ENCODE data around the gene IL36G. TPM values are rescaled to one million over a fixed set of nuclear protein-coding genes. Genes with fewer than 3 reads are reported as not detected.

IL36G gene
- polyA plus RNA-seq, 1 donor (not counting 4 experiments of a cell fraction or from before 2014, with no cell fraction given) = 20.2 TPM

DNA sequence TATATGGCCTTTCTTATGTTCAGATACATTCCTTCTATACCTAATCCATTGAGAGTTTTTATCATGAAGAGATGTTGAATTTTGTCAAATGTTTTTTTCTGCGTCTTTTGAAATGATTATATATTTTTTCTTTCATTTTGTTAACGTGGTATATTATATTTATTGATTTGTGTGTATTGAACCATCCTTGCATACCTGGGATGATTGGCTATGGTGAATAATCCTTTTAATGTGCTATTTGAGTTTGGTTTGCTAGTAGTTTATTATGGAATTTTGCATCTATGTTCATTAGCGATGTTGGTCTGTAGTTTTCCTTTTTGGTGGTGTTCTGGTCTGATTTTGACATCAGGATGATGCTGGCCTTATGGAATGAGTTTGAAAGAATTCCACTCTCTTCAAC lies 11.8 kb downstream of the IL36G start:
- FAIRE-seq (no peak), DNase-seq (ENCODE audit: low read depth, low spot score) (no peak)
- peaks cover 0 to 1% of the 10 kb centered on the region in 2 experiments for H3K36me3 ChIP-seq (ENCODE audit: control insufficient read depth in 2 of 2, extremely low read depth in 1 of 2, insufficient read depth in 2 of 2, low read length in 2 of 2)
- H3K9ac ChIP-seq (ENCODE audit: control insufficient read depth, extremely low read depth, insufficient read depth, low read length) = no peak overlapping the region
- H3K4me2 ChIP-seq (ENCODE audit: control insufficient read depth, extremely low read depth, insufficient read depth, low read depth, low read length) = no peak overlapping the region
- no peaks in the 10 kb centered on the region for H3K9me1 ChIP-seq (ENCODE audit: control insufficient read depth, extremely low read depth, insufficient read depth, low read length)
- dilution Hi-C loops (cut with MboI; ENCODE audit: extremely low pct_ligation_motif_present, low sequenced_read_pairs) = no loop called here
- no peaks in the 10 kb centered on the region for H3K4me1 ChIP-seq (ENCODE audit: control insufficient read depth, extremely low read depth, insufficient read depth, low read length)
- no peak overlapping the region for H3K27ac ChIP-seq (ENCODE audit: control insufficient read depth, insufficient read depth, low read length)
- no peaks in the 10 kb centered on the region for H3K27me3 ChIP-seq (ENCODE audit: control insufficient read depth, extremely low read depth, insufficient read depth, low read length)
- H2AFZ ChIP-seq (ENCODE audit: control insufficient read depth, low read length) = no peak overlapping the region
- H3K9me3 ChIP-seq (ENCODE audit: control insufficient read depth, low read depth, low read length) = peaks cover 4% of the 10 kb centered on the region
- H4K20me1 ChIP-seq (ENCODE audit: control insufficient read depth, extremely low read depth, insufficient read depth, low read length) = no peaks in the 10 kb centered on the region
- no peak overlapping the region for H3K4me3 ChIP-seq (ENCODE audit: control insufficient read depth in 2 of 3, extremely low read depth in 1 of 3, insufficient read depth in 2 of 3, low read depth in 1 of 3, low read length in 3 of 3)
- TF ChIP-seq, protein P1, sequence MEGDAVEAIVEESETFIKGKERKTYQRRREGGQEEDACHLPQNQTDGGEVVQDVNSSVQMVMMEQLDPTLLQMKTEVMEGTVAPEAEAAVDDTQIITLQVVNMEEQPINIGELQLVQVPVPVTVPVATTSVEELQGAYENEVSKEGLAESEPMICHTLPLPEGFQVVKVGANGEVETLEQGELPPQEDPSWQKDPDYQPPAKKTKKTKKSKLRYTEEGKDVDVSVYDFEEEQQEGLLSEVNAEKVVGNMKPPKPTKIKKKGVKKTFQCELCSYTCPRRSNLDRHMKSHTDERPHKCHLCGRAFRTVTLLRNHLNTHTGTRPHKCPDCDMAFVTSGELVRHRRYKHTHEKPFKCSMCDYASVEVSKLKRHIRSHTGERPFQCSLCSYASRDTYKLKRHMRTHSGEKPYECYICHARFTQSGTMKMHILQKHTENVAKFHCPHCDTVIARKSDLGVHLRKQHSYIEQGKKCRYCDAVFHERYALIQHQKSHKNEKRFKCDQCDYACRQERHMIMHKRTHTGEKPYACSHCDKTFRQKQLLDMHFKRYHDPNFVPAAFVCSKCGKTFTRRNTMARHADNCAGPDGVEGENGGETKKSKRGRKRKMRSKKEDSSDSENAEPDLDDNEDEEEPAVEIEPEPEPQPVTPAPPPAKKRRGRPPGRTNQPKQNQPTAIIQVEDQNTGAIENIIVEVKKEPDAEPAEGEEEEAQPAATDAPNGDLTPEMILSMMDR (optimal IDR thresholded peaks at IDR 0.05 in 1 of 3, IDR thresholded peaks at IDR 0.05 in 1 of 3, conservative IDR thresholded peaks at IDR 0.05 in 1 of 3; ENCODE audit: extremely low read depth in 1 of 3, insufficient read depth in 2 of 3, low read length in 3 of 3) = no peak
- no peak for TF ChIP-seq EZH2 (IDR thresholded peaks at IDR 0.05; ENCODE audit: low read length)
- no peaks in the 10 kb centered on the region for H3K79me2 ChIP-seq (ENCODE audit: control insufficient read depth, insufficient read depth, low read length)

DNA sequence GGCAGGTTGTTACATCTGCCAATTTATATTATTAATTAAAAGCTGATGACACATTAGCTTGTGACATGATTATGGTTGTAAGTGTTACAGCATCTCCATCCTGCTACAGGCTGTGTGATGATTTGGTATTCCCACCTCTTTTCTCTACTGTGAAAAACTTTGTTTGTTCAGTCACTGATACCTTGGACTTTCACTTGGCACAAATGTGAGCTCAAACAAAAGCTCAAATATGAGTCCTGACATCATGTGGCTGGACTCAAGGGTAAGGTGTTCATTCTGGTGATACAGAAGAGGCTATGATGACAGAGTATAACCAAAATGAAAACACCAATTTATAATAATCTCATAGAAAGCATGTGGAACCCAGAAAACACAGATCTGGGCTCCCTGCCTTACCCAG lies 16.0 kb downstream of the IL36G start:
- no peaks in the 10 kb centered on the region for H3K4me1 ChIP-seq (ENCODE audit: control insufficient read depth, extremely low read depth, insufficient read depth, low read length)
- H3K27ac ChIP-seq (ENCODE audit: control insufficient read depth, insufficient read depth, low read length) = no peak overlapping the region
- H3K4me3 ChIP-seq (ENCODE audit: control insufficient read depth in 2 of 3, extremely low read depth in 1 of 3, insufficient read depth in 2 of 3, low read depth in 1 of 3, low read length in 3 of 3) = no peak overlapping the region
- DNase-seq (ENCODE audit: low read depth, low spot score) (no peak), FAIRE-seq (no peak)
- H3K27me3 ChIP-seq (ENCODE audit: control insufficient read depth, extremely low read depth, insufficient read depth, low read length) = no peaks in the 10 kb centered on the region
- no peaks in the 10 kb centered on the region for H4K20me1 ChIP-seq (ENCODE audit: control insufficient read depth, extremely low read depth, insufficient read depth, low read length)
- H3K9me1 ChIP-seq (ENCODE audit: control insufficient read depth, extremely low read depth, insufficient read depth, low read length) = no peaks in the 10 kb centered on the region
- dilution Hi-C loops (cut with MboI; ENCODE audit: extremely low pct_ligation_motif_present, low sequenced_read_pairs) = no loop called here
- H3K79me2 ChIP-seq (ENCODE audit: control insufficient read depth, insufficient read depth, low read length) = no peaks in the 10 kb centered on the region
- no peak for TF ChIP-seq EZH2 (IDR thresholded peaks at IDR 0.05; ENCODE audit: low read length)
- TF ChIP-seq, protein P1 (optimal IDR thresholded peaks at IDR 0.05 in 1 of 3, IDR thresholded peaks at IDR 0.05 in 1 of 3, conservative IDR thresholded peaks at IDR 0.05 in 1 of 3; ENCODE audit: extremely low read depth in 1 of 3, insufficient read depth in 2 of 3, low read length in 3 of 3) = no peak
- no peaks in the 10 kb centered on the region for H3K36me3 ChIP-seq (ENCODE audit: control insufficient read depth in 2 of 2, extremely low read depth in 1 of 2, insufficient read depth in 2 of 2, low read length in 2 of 2)
- H3K9ac ChIP-seq (ENCODE audit: control insufficient read depth, extremely low read depth, insufficient read depth, low read length) = no peak overlapping the region
- peaks cover 4% of the 10 kb centered on the region for H3K9me3 ChIP-seq (ENCODE audit: control insufficient read depth, low read depth, low read length)
- no peak overlapping the region for H3K4me2 ChIP-seq (ENCODE audit: control insufficient read depth, extremely low read depth, insufficient read depth, low read depth, low read length)
- no peak overlapping the region for H2AFZ ChIP-seq (ENCODE audit: control insufficient read depth, low read length)
